SK-N-SH treated with all-trans-retinoic acid at 6 μM for 48 hours (cell line): ENCODE measurements around the gene ERC1.

Experiments
- BACH2 ChIP-seq: fragments of 250-450 bp; sonication (Bioruptor Pico); IDR thresholded peaks from 2 replicates; pipeline ENCODE4 v1.9.0; 2021; ENCODE audit warnings: mild to moderate bottlenecking, borderline replicate concordance
- ISL1 ChIP-seq: fragments of 250-450 bp; sonication (Bioruptor Pico); IDR thresholded peaks from 2 replicates; pipeline ENCODE4 v2.1.2; 2022; ENCODE audit warnings: mild to moderate bottlenecking, moderate library complexity
- TCF4 ChIP-seq: fragments of 250-450 bp; sonication (Bioruptor Pico); IDR thresholded peaks from 2 replicates; pipeline ENCODE4 v1.8.0; 2021; ENCODE audit warnings: mild to moderate bottlenecking, moderate library complexity, borderline replicate concordance
- ZC3H10 ChIP-seq: fragments of 250-450 bp; sonication (Bioruptor Pico); IDR thresholded peaks from 2 replicates; pipeline ENCODE4 v1.5.1; 2021; ENCODE audit warnings: mild to moderate bottlenecking, moderate library complexity
- ZFP30 ChIP-seq: fragments of 450-650 bp; formaldehyde crosslinking; IDR thresholded peaks from 2 replicates; pipeline ENCODE4 v1.5.0; 2022; ENCODE audit warnings: mild to moderate bottlenecking, moderate library complexity
- ZNF8 ChIP-seq: fragments of 450-650 bp; formaldehyde crosslinking; IDR thresholded peaks from 2 replicates; pipeline ENCODE4 v1.5.0; 2020; ENCODE audit warnings: mild to moderate bottlenecking, moderate library complexity
- TF ChIP-seq, protein P1 (sequence below): fragments of 250-450 bp; sonication (Bioruptor Pico); IDR thresholded peaks from 2 replicates; pipeline ENCODE4 v1.8.0; 2020; ENCODE audit warnings: mild to moderate bottlenecking, moderate library complexity, borderline replicate concordance
- TF ChIP-seq, protein P2 (sequence below): fragments of 250-450 bp; sonication (Bioruptor Pico); IDR thresholded peaks from 2 replicates; pipeline ENCODE4 v1.8.0; 2021; ENCODE audit warnings: low read depth, mild to moderate bottlenecking, moderate library complexity, borderline replicate concordance

DNA sequence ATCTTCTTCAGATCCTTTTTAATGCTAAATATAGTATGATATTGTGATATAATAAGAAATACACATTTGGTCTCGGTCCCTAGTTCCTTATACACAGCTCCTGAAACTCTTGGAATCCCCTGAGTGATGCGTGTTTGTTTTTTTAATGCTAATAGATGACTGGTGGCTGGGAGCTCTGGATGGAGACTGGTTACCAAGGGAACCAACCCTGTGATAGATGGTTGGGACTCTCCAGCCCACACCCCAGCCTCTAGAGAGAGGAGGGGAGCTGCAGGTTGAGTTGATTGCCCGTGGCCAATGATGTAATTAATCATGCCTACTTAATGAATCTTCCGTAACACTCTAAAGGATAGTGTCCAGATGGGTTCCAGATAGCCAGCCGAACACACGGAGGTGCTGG lies 462.8 kb downstream of the ERC1 start:
- no peak for TF ChIP-seq ZFP30
- TF ChIP-seq ZC3H10 = no peak
- no peak for TF ChIP-seq TCF4
- TF ChIP-seq ZNF8 (CRISPR knock-in tag) = no peak
- TF ChIP-seq, protein P1, sequence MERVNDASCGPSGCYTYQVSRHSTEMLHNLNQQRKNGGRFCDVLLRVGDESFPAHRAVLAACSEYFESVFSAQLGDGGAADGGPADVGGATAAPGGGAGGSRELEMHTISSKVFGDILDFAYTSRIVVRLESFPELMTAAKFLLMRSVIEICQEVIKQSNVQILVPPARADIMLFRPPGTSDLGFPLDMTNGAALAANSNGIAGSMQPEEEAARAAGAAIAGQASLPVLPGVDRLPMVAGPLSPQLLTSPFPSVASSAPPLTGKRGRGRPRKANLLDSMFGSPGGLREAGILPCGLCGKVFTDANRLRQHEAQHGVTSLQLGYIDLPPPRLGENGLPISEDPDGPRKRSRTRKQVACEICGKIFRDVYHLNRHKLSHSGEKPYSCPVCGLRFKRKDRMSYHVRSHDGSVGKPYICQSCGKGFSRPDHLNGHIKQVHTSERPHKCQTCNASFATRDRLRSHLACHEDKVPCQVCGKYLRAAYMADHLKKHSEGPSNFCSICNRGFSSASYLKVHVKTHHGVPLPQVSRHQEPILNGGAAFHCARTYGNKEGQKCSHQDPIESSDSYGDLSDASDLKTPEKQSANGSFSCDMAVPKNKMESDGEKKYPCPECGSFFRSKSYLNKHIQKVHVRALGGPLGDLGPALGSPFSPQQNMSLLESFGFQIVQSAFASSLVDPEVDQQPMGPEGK (CRISPR knock-in tag) = no peak
- no peak for TF ChIP-seq BACH2 (CRISPR knock-in tag)
- no peak for TF ChIP-seq ISL1
- TF ChIP-seq, protein P2, sequence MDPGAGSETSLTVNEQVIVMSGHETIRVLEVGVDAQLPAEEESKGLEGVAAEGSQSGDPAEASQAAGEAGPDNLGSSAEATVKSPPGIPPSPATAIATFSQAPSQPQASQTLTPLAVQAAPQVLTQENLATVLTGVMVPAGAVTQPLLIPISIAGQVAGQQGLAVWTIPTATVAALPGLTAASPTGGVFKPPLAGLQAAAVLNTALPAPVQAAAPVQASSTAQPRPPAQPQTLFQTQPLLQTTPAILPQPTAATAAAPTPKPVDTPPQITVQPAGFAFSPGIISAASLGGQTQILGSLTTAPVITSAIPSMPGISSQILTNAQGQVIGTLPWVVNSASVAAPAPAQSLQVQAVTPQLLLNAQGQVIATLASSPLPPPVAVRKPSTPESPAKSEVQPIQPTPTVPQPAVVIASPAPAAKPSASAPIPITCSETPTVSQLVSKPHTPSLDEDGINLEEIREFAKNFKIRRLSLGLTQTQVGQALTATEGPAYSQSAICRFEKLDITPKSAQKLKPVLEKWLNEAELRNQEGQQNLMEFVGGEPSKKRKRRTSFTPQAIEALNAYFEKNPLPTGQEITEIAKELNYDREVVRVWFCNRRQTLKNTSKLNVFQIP (CRISPR knock-in tag) = no peak
